Muscle layer of colon (tissue), 2 donors: ENCODE measurements around the gene TMEM238L.

Source experiments
- H3K27ac ChIP-seq: one replicate; pipeline ENCODE4 v1.7.0; 2013; ENCODE audit warnings: low read depth, mild to moderate bottlenecking, low read length, moderate library complexity
- H3K27me3 ChIP-seq, 2 donors: one replicate each; pipeline ENCODE4 v1.7.0; 2013; ENCODE audit warnings: low read length in 2 of 2, mild to moderate bottlenecking in 2 of 2; ENCODE audit not compliant: insufficient read depth in 2 of 2, control insufficient read depth in 1 of 2
- H3K36me3 ChIP-seq: one replicate; pipeline ENCODE4 v1.7.0; 2013; ENCODE audit warnings: mild to moderate bottlenecking, low read length; ENCODE audit not compliant: insufficient read depth
- H3K4me1 ChIP-seq: one replicate; pipeline ENCODE4 v1.7.0; 2013; ENCODE audit warnings: mild to moderate bottlenecking, low read length; ENCODE audit not compliant: insufficient read depth
- H3K4me3 ChIP-seq, 2 donors: one replicate each; pipeline ENCODE4 v1.7.0; 2013; ENCODE audit warnings: low read length in 2 of 2, low read depth in 1 of 2, mild to moderate bottlenecking in 1 of 2, moderate library complexity in 1 of 2
- H3K9ac ChIP-seq: one replicate; pipeline ENCODE4 v1.7.0; 2013; ENCODE audit warnings: low read length
- H3K9me3 ChIP-seq: one replicate; pipeline ENCODE4 v1.7.0; 2013; ENCODE audit warnings: mild to moderate bottlenecking, low read length
- donor health status: abdominal sarcoma.
- donor health status: Adenocarcinoma of cecum.

Gene TMEM238L

DNA sequence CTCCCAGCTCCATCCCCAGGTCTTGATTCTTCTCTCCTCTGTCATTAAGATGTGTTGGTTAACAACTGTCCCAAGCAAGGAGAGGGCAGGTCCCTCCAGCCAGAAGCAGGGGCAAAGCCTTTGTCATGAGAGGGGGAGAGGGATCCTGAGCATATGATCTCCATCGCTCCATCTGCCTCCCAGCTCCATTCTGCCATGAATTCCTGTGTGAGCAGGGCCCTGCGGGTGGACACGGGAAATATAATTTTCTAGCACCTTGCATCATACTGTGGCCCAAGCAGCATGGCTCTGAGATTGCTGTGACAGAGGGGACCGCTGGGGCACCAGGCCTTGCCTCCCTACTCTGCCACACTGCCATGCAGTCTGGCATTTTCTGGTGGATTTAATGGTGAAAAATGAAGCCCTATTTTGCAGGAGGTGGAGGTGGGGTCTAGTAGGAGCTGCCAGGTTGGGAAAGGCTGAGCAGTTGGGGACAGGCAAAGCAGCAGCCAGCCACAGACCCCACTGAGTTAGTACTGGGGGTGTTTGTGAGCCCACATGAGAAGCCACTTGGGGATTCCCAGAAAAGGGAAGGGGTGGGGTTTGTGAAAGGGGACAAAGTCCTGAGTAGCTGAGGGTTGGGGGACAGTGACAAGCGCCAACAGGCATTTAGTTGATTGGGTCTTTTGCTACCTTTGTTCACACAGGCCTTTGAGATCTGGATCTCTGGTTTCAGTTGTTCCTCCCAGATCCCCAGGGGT, 16.4 kb downstream of the TMEM238L start:
- H3K4me3 ChIP-seq, result no peak overlapping the region
- no peaks in the 10 kb centered on the region for H3K9me3 ChIP-seq
- H3K27me3 ChIP-seq, result no peaks in the 10 kb centered on the region
- H3K36me3 ChIP-seq, result no peaks in the 10 kb centered on the region
- no peak overlapping the region for H3K9ac ChIP-seq
- H3K27ac ChIP-seq, result no peak overlapping the region
- no peaks in the 10 kb centered on the region for H3K4me1 ChIP-seq

DNA sequence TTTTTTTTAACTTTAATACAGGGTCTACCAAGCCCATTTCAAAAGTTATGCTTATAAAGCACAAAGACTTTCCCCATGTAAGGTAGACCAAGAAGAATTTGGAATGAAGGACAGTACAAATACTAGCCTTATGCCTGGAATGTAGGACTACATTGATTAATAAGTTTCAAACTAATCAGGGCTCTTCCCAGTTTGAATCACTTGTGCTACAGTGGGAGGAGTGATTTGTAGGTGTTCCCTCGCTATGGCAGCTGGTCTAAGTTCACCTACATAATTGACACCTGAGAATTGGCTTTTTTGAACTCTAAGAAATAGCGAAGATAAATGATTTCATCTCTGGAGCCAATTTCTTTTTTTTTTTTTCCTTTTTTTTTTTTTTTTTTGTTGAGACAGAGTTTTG, 18.6 kb downstream of the TMEM238L start:
- H3K27ac ChIP-seq, result no peak overlapping the region
- no peak overlapping the region for H3K4me3 ChIP-seq
- H3K9ac ChIP-seq, result no peak overlapping the region
- H3K27me3 ChIP-seq, result no peaks in the 10 kb centered on the region
- H3K4me1 ChIP-seq, result no peaks in the 10 kb centered on the region
- H3K36me3 ChIP-seq, result no peaks in the 10 kb centered on the region
- no peaks in the 10 kb centered on the region for H3K9me3 ChIP-seq

DNA sequence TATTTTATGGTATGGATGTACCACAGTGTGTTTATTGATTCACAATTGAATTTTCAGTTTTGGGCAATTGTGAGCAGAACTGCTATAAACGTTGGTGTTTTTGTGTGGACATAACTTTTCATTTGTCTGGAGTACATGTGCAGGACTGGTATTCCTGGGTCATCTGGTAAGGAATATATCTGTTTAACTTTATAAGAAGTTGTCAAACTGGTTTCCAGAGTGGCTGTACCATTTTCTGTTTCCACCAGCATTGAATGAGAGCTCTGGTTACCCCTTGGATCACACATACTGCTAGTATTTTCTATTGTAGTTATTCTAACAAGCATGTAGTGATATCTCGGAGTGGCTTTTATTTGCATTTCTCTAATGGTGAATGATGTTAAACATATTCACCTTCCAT, 24.3 kb downstream of the TMEM238L start:
- Histone ChIP-seq H3K36me3 (no peaks in the 10 kb centered on the region), H3K9me3 (no peaks in the 10 kb centered on the region), H3K9ac (no peak overlapping the region), H3K4me1 (no peaks in the 10 kb centered on the region), H3K27ac (no peak overlapping the region), H3K4me3 (no peak overlapping the region), H3K27me3 (no peaks in the 10 kb centered on the region)

DNA sequence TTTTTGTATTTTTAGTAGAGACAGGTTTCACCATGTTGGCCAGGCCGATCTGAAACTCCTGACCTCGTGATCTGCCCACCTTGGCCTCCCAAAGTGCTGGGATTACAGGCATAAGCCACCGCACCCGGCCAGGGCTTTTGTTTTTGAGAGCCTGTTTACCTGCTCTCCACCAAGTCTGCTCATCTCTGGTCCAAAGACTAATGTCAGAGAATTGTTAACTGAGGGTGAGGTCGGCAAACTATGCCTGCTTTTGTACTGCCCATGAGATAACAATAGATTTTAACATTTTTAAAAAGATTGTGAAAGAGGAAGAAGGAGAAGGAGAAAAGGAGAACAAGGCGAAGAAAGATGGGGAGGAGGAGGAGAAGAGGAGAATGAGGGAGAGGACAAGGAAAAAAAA, 26.0 kb downstream of the TMEM238L start:
- Histone ChIP-seq H3K27me3 (no peaks in the 10 kb centered on the region), H3K4me3 (no peak overlapping the region), H3K9ac (no peak overlapping the region), H3K9me3 (no peaks in the 10 kb centered on the region), H3K27ac (no peak overlapping the region), H3K36me3 (no peaks in the 10 kb centered on the region), H3K4me1 (no peaks in the 10 kb centered on the region)

DNA sequence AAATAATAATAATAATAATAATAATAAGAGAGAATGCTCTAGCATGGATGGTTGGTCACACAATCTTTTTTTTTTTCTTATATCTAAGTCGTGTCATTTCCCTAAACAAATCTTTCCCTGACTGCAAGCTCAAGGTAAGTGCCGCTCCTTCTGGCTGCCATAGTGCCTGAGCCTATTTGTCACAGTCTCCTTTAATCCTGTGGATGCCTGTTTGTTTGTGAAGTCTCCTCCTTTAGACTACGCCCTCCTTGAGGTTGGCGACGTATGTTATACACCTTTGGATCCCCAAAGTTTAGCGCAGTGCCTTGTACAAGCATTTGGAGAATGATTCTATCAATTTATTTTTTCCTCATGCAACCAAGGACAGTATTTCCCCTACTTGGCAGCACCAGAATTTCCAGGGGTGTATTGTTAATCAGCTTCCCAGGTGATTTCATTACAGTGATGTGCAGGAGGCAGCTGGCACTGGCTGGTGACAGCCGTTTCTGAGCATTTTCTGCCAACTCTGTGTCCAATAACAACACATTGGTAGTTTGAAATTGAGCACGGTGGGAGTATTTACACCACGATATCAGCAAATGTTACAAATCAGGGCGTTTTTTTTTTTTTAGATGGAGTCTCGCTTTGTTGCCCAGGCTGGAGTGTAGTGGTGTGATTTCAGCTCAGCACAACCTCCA, 26.6 kb downstream of the TMEM238L start:
- Histone ChIP-seq H3K36me3 (no peaks in the 10 kb centered on the region), H3K27ac (no peak overlapping the region), H3K4me3 (no peak overlapping the region)

DNA sequence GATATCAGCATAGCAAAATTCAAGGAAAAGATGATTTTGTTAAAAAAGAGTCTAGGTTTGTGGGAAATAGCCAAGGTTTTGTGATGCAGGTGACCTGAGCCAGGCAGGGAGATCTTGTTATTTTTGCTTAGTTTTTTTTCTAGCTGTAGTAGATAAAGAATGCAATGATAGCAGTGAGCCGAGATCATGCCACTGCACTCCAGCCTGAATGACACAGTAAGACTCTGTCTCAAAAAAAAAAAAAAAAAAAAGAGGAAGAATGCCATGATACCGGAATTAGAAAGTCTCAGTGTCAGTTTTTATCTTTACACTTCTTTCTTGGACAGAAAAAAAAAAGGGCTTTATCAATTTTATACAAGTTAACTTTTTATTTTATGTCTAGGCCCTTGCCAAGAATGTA, 27.5 kb downstream of the TMEM238L start:
- H3K27ac ChIP-seq, result no peak overlapping the region
- no peaks in the 10 kb centered on the region for H3K27me3 ChIP-seq
- no peaks in the 10 kb centered on the region for H3K4me1 ChIP-seq
- H3K9me3 ChIP-seq, result peaks cover 5% of the 10 kb centered on the region
- no peak overlapping the region for H3K4me3 ChIP-seq
- H3K36me3 ChIP-seq, result no peaks in the 10 kb centered on the region
- no peak overlapping the region for H3K9ac ChIP-seq

More for the DNA sequence above, 26.6 kb downstream of the TMEM238L start:
- H3K4me1 ChIP-seq, result no peaks in the 10 kb centered on the region
- H3K27me3 ChIP-seq, result no peaks in the 10 kb centered on the region
- peaks cover 2% of the 10 kb centered on the region for H3K9me3 ChIP-seq
- H3K9ac ChIP-seq, result no peak overlapping the region

DNA sequence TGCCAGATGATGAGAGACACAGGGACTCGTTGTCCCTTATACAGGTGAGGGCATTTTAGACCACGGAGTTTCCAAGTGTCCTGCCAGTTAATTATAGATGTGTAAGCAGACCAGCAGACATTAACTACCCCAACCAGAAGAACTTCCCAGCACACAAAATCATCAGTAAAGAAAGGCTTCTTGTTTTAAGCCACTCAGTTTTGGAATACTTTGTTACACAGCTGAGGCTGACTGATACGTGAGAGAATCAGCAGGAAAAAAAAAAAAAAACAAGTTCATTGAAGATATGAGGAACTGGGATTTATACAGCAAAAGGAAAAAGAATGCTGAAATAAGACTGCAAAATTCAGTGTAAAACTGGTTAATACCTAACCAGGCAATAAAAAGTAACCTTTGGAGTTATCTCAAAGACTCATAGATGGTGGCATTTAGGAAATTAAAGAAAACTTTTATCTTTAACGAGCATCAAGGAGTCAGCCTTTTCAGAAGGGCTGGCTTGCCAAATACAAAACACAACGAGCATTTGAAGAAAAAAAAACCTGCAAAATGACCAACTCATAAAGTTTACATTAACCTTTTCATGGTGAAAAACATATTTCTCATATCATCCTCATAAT, 28.1 kb downstream of the TMEM238L start:
- Histone ChIP-seq H3K4me1 (no peaks in the 10 kb centered on the region), H3K27ac (no peak overlapping the region), H3K27me3 (no peaks in the 10 kb centered on the region), H3K9me3 (peaks cover 5% of the 10 kb centered on the region), H3K4me3 (no peak overlapping the region), H3K36me3 (no peaks in the 10 kb centered on the region), H3K9ac (no peak overlapping the region)

DNA sequence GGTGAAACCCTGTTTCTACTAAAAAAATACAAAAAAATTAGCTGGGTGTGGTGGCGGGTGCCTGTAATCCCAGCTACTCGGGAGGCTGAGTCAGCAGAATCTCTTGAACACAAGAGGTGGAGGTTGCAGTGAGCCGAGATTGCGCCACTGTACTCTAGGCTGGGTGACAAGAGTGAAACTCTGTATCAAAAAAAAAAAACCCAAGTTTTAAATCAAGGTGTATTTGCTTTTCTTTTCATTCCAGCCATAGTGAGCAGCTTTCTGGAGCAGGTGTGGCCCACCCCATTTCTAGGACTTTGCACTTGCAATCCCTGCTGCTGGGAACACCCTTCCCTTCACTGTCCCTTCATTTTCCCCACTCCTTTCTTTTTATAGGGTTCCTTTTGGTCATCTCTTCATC, 28.8 kb downstream of the TMEM238L start:
- no peak overlapping the region for H3K27ac ChIP-seq
- H3K4me3 ChIP-seq, result no peak overlapping the region

DNA sequence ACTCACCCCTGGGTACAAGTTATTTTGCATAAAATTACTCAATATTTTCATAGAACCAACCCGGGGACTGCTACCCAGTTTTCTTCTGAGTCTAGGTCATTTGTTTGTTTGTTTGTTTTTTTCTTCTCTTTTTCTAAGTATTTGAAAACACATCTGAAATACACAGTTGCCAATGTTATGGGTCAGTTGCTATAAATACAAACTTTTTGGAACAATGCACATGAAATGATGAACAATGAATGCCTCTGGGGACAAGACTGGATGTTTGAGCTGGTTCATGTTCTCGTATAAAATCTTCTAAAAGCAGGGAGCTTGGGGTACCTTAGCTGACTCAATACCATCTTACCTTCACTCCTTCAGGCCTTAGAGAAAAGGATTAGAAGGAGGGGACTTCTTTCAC, 30.5 kb downstream of the TMEM238L start:
- Histone ChIP-seq H3K4me3 (no peak overlapping the region), H3K4me1 (no peaks in the 10 kb centered on the region), H3K27me3 (no peaks in the 10 kb centered on the region), H3K27ac (no peak overlapping the region), H3K9ac (no peak overlapping the region), H3K9me3 (peaks cover 5% of the 10 kb centered on the region), H3K36me3 (no peaks in the 10 kb centered on the region)

More for the DNA sequence above, 28.8 kb downstream of the TMEM238L start:
- H3K36me3 ChIP-seq, result no peaks in the 10 kb centered on the region
- no peaks in the 10 kb centered on the region for H3K4me1 ChIP-seq
- peaks cover 5% of the 10 kb centered on the region for H3K9me3 ChIP-seq
- no peaks in the 10 kb centered on the region for H3K27me3 ChIP-seq
- no peak overlapping the region for H3K9ac ChIP-seq

DNA sequence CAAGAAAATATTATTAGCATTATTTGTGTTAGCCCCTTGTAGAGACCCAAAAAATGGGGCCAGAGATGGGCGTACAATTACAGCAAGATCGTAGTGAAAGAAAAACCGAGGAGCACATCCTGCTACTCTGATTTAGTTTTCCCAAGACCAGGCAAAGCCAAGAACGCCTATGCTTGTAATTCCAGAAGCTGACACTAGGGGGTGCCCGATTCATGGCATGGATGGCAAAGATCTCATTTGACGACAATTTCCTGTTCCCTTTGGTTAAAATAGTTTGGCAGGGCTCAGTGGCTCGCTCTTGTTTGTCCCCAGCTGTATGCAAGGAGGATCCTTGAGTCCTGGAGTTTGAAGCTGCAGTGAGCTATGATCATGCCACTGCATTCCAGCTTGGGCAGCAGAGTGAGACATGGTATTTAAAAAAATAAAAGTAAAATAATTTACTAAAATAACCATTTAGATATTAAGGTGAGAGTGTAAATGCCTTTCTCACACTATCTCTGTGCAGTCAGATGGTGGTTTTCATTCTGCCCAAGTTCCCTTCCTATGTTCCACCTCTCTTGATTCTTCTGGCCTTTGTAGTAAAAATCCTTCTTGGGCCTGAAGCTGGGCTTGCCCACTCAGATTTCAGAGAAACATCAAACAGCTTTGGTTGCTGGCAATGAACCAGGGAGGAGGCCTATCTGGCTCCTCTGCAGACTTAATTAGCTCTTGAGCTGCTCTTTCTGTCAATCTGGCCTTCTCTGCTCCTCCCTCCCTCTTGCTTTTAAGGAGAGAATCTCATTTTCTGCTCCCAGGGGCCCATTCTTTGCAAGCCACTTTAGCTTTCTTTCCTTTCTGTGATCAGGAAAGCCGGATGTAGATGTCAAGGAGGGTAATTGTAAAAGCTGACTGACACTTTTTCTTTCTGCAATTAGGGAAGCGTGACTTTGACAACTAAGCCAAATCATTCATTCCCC, 31.2 kb downstream of the TMEM238L start:
- Histone ChIP-seq H3K27me3 (no peaks in the 10 kb centered on the region), H3K9ac (no peak overlapping the region), H3K4me1 (no peaks in the 10 kb centered on the region), H3K9me3 (peaks cover 5% of the 10 kb centered on the region), H3K4me3 (no peak overlapping the region), H3K27ac (no peak overlapping the region), H3K36me3 (no peaks in the 10 kb centered on the region)

DNA sequence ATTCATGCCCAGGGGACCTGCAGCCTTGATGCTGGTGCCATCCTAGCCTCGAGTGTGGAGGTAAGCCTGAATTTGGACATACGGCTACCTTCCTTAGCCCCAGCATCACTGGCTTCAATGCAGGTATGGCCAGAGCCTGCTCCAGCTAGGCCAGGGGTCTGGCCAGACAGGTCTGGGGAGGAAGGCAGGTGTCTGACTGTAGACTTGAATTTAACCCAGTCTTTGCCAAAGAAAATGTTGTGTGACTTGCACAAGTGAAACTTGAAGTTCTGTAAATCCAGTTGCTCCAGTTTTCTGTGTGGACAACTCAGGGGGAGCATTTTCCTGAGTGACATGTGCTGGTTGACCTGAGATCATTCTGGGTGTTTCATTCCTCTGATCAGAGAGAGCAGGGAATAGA, 32.8 kb downstream of the TMEM238L start:
- H3K9ac ChIP-seq, result no peak overlapping the region
- no peaks in the 10 kb centered on the region for H3K4me1 ChIP-seq
- no peaks in the 10 kb centered on the region for H3K36me3 ChIP-seq
- no peaks in the 10 kb centered on the region for H3K27me3 ChIP-seq
- peaks cover 5% of the 10 kb centered on the region for H3K9me3 ChIP-seq
- H3K27ac ChIP-seq, result no peak overlapping the region
- H3K4me3 ChIP-seq, result no peak overlapping the region
